ENCODE data around the gene SAMD7.
A peak's percentile ranks its signal among the peaks of the same experiment; 100 is the strongest.

Gene SAMD7

GRCh38 chr3:169879845-169880575 is 31.4 kb upstream of the SAMD7 start:
- Mint-ChIP-seq H3K4me1 (no peaks in the 10 kb centered on the region), H3K9me3 (no peaks in the 10 kb centered on the region), H3K36me3 (ENCODE audit: low read depth) (no peaks in the 10 kb centered on the region), H3K27me3 (ENCODE audit: low read depth) (peaks cover 3% of the 10 kb centered on the region), H3K27ac (no peak overlapping the region), H3K4me3 (no peak overlapping the region)
- TF ChIP-seq, protein P1, sequence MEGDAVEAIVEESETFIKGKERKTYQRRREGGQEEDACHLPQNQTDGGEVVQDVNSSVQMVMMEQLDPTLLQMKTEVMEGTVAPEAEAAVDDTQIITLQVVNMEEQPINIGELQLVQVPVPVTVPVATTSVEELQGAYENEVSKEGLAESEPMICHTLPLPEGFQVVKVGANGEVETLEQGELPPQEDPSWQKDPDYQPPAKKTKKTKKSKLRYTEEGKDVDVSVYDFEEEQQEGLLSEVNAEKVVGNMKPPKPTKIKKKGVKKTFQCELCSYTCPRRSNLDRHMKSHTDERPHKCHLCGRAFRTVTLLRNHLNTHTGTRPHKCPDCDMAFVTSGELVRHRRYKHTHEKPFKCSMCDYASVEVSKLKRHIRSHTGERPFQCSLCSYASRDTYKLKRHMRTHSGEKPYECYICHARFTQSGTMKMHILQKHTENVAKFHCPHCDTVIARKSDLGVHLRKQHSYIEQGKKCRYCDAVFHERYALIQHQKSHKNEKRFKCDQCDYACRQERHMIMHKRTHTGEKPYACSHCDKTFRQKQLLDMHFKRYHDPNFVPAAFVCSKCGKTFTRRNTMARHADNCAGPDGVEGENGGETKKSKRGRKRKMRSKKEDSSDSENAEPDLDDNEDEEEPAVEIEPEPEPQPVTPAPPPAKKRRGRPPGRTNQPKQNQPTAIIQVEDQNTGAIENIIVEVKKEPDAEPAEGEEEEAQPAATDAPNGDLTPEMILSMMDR (IDR thresholded peaks at IDR 0.05; ENCODE audit: unreplicated experiment in 3 of 3): no peak

GRCh38 chr3:169880576-169881250 is 30.7 kb upstream of the SAMD7 start:
- H3K9me3 Mint-ChIP-seq: no peaks in the 10 kb centered on the region
- no peak overlapping the region for H3K4me3 Mint-ChIP-seq
- H3K27ac Mint-ChIP-seq: no peak overlapping the region
- H3K36me3 Mint-ChIP-seq (ENCODE audit: low read depth): no peaks in the 10 kb centered on the region
- TF ChIP-seq, protein P1 (IDR thresholded peaks at IDR 0.05; ENCODE audit: unreplicated experiment in 3 of 3): no peak
- H3K27me3 Mint-ChIP-seq (ENCODE audit: low read depth): peaks cover 3% of the 10 kb centered on the region
- H3K4me1 Mint-ChIP-seq: no peaks in the 10 kb centered on the region

- Mint-ChIP-seq H3K4me3 (no peak overlapping the region), H3K27me3 (ENCODE audit: low read depth) (peaks cover 3% of the 10 kb centered on the region), H3K9me3 (no peaks in the 10 kb centered on the region), H3K36me3 (ENCODE audit: low read depth) (no peaks in the 10 kb centered on the region), H3K4me1 (no peaks in the 10 kb centered on the region), H3K27ac (peak overlapping the region in 2 of 3 experiments; percentile 59 to 67)
- TF ChIP-seq, protein P1 (IDR thresholded peaks at IDR 0.05; ENCODE audit: unreplicated experiment in 3 of 3): no peak
These were observed 24.7 kb upstream of the SAMD7 start for GRCh38 chr3:169886671-169887070.

GRCh38 chr3:169891886-169892285 is 19.5 kb upstream of the SAMD7 start:
- Mint-ChIP-seq H3K27me3 (ENCODE audit: low read depth) (no peaks in the 10 kb centered on the region), H3K36me3 (ENCODE audit: low read depth) (no peaks in the 10 kb centered on the region), H3K4me1 (no peaks in the 10 kb centered on the region), H3K4me3 (no peak overlapping the region), H3K27ac (no peak overlapping the region), H3K9me3 (no peaks in the 10 kb centered on the region)
- TF ChIP-seq, protein P1 (IDR thresholded peaks at IDR 0.05; ENCODE audit: unreplicated experiment in 3 of 3): no peak

DNA sequence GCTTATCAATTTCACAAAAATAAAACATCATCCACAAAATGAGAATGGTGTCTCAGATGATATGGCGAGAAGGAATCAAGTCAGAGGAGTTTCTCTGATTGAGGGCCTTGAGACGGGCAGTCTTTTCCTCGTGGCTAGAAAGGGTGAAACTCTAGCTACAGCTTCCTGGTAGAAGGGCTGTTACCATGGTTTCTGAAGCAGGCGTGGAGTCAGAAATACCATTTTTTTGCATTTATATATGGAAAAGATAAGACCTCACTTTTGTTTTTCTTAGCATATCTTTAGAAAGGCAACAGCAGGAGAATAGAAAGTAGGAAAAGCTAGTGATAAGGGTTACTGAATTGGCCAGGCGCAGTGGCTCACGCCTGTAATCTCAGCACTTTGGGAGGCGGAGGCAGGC is 17.3 kb upstream of the SAMD7 start:
- TF ChIP-seq, protein P1 (IDR thresholded peaks at IDR 0.05; ENCODE audit: unreplicated experiment in 3 of 3): no peak
- Mint-ChIP-seq H3K4me3 (no peak overlapping the region), H3K27ac (no peak overlapping the region), H3K27me3 (ENCODE audit: low read depth) (no peaks in the 10 kb centered on the region), H3K9me3 (peaks cover 1% of the 10 kb centered on the region), H3K36me3 (ENCODE audit: low read depth) (no peaks in the 10 kb centered on the region), H3K4me1 (no peaks in the 10 kb centered on the region)
